NCI-H748 (cell line): Measurements from ENCODE around the gene TMEM82.
"Not testable (repeated sequence)": the region's sequence is repeated elsewhere in the genome, so short reads cannot be mapped to it uniquely, and the experiment has no call there.

Experiments
- DNase-seq: peaks from one replicate; lab custom pipeline; 2025; ENCODE audit not compliant: unreplicated experiment; lab: John Stamatoyannopoulos, UW

TMEM82 gene

GRCh38 chr1:15742339-15742801 is at the start of gene TMEM82:
TSS of gene TMEM82 (plus strand) at chr1:15742499. CDS start at chr1:15742560, 61 bp downstream.
- no peak for DNase-seq

- no peak for DNase-seq
Observed at GRCh38 chr1:15693371-15693770, 48.9 kb upstream of the TMEM82 start.

GRCh38 chr1:15696956-15697521 is 45.3 kb upstream of the TMEM82 start:
- no peak for DNase-seq

DNA sequence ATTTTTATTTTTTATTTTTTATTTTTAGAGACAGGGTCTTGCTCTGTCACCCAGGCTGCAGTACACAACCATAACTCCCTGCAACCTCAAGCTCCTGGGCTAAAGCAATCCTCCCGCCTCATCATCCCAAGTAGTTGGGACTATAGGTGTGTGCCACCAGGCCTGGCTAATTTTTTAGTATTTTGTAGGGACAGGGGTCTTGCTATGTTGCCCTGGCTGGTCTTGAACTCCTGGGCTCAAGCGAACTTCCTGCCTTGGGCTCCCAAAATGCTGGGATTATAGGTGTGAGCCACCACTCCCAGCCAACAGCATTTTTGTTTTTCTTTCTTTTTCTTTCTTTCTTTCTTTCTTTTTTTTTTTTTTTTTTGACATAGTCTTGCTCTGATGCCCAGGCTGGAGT is 44.1 kb upstream of the TMEM82 start:
- no peak for DNase-seq

DNA sequence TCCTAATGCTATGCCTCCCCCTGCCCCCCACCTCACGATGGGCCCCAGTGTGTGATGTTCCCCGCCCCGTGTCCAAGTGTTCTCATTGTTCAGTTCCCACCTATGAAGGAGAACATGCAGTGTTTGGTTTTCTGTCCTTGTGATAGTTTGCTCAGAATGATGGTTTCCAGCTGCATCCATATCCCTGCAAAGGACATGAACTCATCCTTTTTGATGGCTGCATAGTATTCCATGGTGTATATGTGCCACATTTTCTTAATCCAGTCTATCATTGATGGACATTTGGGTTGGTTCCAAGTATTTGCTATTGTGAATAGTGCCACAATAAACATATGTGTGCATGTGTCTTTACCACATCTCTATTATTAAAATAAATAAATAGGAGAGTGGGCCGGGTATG is 43.0 kb upstream of the TMEM82 start:
- not testable (repeated sequence) for DNase-seq

DNA sequence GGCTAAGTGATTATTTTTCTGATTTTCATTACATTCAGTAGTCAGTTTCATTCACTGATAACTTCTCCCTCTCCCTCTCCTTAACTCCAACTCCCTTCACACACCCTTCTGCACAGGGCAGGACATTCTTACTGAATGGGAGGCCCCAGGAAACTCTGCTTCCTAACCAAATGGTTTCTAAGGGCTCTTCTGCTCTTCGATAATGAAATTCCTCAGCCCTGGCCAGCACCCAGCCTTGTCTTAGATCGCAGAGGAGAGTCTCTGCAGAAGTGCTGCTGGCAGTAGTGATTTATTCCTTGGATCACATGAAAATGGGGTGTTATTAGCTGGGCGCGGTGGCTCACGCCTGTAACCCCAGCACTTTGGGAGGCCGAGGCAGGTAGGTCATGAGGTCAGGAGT is 41.8 kb upstream of the TMEM82 start:
- DNase-seq, result no peak

- no peak for DNase-seq
Observed at GRCh38 chr1:15701784-15702183, 40.5 kb upstream of the TMEM82 start.

- no peak for DNase-seq
Observed at GRCh38 chr1:15702722-15703550, 39.4 kb upstream of the TMEM82 start.

DNA sequence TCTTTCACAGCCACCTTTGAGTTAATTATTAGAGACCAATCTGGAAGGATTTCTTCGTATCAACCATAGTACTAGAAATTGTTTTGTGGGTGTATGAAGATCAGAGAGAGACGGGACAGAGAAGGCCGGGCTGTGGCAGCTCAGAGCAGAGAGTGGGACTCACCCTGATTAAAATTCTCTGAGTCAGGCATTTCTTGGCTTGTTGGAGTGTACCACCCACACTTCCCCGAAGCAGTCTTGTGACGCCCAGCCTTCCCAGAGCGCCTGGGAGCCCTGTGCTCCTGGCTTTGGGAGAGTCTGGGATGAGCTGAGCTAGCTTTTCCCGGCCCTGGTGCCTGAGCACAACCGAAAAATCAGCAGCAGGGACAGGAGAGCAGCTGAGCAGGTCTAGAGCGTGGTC is 38.7 kb upstream of the TMEM82 start:
- no peak for DNase-seq

GRCh38 chr1:15704526-15705183 is 37.6 kb upstream of the TMEM82 start:
- DNase-seq, result no peak

- no peak for DNase-seq
Observed at GRCh38 chr1:15705184-15705566, 37.1 kb upstream of the TMEM82 start.

DNA sequence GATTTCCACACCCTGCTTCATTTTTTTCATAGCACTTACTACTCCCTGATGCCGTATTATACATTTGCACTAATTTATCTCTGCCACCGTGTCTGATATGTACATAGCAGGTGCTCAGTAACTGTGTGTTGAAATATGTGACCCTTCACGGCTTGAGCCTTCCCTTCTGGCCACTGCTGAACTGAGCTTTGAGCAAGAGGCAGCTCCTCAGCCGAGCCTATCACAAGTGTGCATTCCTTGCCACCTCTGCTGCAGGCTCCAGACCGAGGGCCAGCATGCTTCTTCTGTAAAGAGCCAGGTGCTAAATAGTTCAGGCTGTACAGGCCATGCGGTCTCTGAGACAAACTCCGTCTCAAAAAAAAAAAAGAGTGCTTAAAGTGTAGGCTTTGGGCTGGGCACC is 35.5 kb upstream of the TMEM82 start:
- DNase-seq, result no peak

DNA sequence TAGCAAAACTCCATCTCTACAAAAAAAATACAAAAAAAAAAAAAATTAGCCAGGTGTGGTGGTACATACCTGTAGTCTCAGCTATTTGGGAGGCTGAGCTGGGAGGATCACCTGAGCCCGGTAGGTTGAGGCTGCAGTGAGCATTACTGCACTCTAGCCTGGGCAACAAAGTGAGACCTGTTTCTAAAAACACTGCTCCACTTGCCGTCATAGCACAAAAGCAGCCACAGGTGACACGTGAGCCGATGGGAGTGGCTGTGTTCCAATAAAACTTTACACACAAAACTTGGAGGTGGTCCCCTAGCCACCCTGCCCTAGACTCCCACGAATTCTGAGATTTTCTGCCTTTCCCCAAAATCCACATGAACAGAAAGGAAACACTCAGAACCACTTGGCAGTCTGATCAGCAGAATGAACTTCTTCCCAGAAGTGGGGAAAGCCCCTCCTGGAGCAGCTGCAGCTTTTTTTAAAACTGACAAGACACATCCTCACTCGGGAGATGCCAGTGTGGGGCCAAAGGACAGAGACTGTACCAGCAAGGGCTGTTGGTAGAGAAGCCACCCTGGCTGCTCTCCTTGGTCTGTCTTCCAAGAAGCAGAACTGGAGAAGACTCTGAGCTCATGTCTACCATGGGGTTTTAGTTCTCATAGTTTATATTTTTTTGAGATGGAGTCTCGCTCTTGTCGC is 34.9 kb upstream of the TMEM82 start:
- no peak for DNase-seq

DNA sequence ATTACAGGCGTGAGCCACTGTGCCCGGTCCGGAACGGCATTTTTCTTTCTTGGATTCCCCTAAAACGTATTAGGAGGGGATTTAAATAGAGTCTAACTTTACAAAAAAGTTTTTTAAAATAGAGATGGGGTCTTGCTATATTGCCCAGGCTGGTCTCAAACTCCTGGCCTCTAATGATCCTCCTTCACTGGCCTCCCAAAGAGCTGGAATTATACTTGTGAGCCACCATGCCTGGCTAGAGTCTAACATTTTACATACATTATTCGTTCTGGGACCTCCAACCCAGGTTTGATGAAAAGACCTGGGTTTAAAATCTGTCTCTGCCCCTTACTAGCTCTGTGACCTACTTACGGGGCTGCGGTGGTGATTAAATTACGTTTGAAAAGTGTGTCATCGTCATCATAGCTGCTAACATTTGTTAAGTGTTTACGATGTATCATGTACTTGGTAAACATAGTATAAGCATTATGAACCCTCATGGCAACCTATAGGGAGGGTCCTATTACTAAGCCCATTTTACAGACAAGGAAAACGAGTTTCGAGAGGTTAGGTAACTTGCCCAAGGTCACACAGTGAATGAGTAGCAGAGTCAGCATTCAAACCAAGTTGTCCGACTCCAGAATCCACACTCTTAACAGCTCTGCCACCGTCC is 33.7 kb upstream of the TMEM82 start:
- DNase-seq, result no peak

GRCh38 chr1:15709226-15709625 is 33.1 kb upstream of the TMEM82 start:
- no peak for DNase-seq

DNA sequence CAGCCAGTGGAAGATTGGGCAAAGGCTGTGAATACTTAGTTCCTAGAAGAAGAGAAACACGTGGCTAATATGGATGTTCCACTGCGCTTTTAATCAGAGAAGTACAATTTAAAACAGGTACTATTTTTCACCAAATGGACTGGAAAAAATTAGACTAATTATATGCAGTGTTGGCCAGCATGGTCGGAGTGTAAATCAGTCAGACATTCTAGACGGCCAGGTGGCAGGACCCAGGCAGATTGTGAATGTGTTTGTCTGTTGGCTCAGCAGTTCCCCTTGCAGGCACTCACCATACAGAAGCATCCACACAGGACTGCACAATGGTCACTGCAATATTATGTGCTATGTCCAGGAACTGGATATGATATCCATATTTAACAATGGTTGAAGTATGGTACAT is 30.1 kb upstream of the TMEM82 start:
- DNase-seq, result no peak

DNA sequence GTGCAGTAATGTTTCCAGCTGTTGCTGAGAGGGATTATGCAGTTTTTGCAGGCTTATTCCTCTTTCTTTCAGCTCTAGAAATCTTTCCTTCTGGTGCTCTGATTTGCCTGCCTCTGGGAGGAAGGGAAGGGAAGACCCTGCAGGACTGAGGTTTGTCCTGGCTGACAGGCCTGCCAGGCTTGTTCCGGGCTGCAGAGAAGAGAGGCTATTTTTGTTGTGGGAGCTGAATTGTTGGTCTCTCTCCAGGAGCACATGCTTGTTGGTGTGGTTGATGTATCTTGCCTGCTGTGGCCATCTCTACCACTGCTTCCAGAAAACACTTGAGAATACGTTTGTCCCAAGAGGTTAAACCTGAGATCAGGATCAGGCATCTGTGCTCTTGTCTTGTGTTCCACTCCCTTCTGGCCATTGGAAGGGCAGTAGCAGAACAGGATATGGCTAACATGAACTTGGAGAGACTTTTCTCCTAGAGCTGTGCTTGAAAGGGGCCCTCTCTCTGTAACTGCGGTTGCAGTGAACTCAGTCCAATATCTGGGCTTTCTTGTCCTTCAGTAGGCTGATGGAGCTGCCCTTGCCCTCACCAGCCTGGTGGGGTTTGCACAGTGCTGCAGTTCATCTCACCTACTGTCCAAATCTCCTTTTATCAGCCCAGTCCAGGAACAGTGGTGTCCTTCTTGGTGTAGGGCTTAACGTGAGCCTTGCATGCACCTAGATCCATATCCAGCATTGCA is 27.7 kb upstream of the TMEM82 start:
- DNase-seq, result no peak

DNA sequence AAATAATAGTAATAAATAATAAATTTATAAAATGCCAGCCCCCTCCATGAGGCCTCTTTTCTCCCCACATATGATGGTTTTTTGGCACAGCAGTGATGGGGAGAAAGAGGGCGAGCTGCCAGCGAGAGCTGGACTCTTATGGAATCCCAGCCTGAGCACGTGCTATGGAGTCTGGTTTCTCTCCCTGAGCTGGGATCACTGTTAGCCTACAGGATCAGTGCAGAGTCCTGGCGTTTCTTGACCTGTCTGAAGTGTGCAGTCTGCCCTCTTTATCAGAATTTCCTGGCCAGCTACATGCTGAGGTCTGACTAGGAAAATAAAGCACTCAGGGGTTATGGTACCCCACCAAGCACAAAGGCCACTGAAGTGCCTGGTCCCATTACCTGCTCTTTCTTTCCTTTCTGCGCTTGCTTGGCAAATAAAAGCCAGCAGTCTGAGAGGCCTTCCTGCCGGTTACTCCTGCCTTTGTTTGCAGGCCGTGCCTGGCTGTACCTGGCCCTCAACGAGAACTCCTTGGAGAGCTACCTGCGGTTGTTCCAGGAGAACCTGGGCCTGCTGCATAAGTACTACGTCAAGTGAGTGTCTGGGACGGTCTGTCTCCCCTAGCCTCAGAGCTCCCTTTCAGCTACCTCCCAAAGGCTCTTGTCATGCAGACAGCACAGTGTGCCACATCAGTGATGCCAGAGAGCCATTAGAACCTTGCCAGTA is 24.7 kb upstream of the TMEM82 start:
- no peak for DNase-seq

GRCh38 chr1:15718199-15718601 is 24.1 kb upstream of the TMEM82 start:
- DNase-seq, result no peak
